H1 (cell line): ENCODE data around the gene SPRYD4. TPM values are rescaled to one million over a fixed set of nuclear protein-coding genes. Genes with fewer than 3 reads are reported as not detected.
A peak's percentile ranks its signal among the peaks of the same experiment; 100 is the strongest.

Experiments used
- BCL11A ChIP-seq, 2 experiments: IDR thresholded peaks; one replicate each; pipeline ENCODE4 v1.6.1; 2011; ENCODE audit warnings: low read depth in 2 of 2, low read length in 2 of 2, mild to moderate bottlenecking in 2 of 2
- CBX8 ChIP-seq: fragments of 300-800, 300-1000 bp; sonication (generic); IDR thresholded peaks from 2 replicates; pipeline ENCODE4 v1.7.1; 2016; ENCODE audit warnings: low read depth, low read length, borderline replicate concordance
- CTBP2 ChIP-seq: IDR thresholded peaks from 2 replicates; pipeline ENCODE4 v1.7.0; 2011; ENCODE audit warnings: borderline replicate concordance, mild to moderate bottlenecking, moderate library complexity, mixed read lengths, low read length; ENCODE audit not compliant: insufficient read depth, insufficient read length
- EGR1 ChIP-seq: IDR thresholded peaks from 2 replicates; pipeline ENCODE4 v1.6.1; 2011; ENCODE audit warnings: low read depth, low read length, borderline replicate concordance
- FOSL1 ChIP-seq: IDR thresholded peaks from 2 replicates; pipeline ENCODE4 v1.6.1; 2011; ENCODE audit warnings: mild to moderate bottlenecking, low read depth, low read length, moderate library complexity; ENCODE audit not compliant: insufficient read depth
- JUN ChIP-seq: IDR thresholded peaks from 2 replicates; pipeline ENCODE4 v1.6.1; 2011; ENCODE audit warnings: low read depth, mild to moderate bottlenecking, improper control_type of control experiment, low read length
- JUND ChIP-seq: IDR thresholded peaks from 2 replicates; pipeline ENCODE4 v1.6.1; 2011; ENCODE audit warnings: mild to moderate bottlenecking, improper control_type of control experiment, low read length
- MAFK ChIP-seq: IDR thresholded peaks from 2 replicates; pipeline ENCODE4 v1.6.1; 2012; ENCODE audit warnings: low read depth, mild to moderate bottlenecking, improper control_type of control experiment, low read length
- MAX ChIP-seq: IDR thresholded peaks from 2 replicates; pipeline ENCODE4 v1.6.1; 2012; ENCODE audit warnings: inconsistent platforms
- NRF1 ChIP-seq: IDR thresholded peaks from 2 replicates; pipeline ENCODE4 v1.6.1; 2011; ENCODE audit warnings: mild to moderate bottlenecking, low read depth, low read length, improper control_type of control experiment
- PHF8 ChIP-seq: fragments of 200-600 bp; sonication (generic); conservative IDR thresholded peaks from 2 replicates; pipeline ENCODE4 v1.7.1; 2012; ENCODE audit warnings: low read depth, mild to moderate bottlenecking, inconsistent platforms, low read length, moderate library complexity
- POLR2A ChIP-seq, 2 experiments: IDR thresholded peaks; 1 replicate in 1 of 2; 2 replicates in 1 of 2; pipeline ENCODE4 v1.6.1; 2011; ENCODE audit warnings: low read depth in 2 of 2, low read length in 2 of 2, mild to moderate bottlenecking in 2 of 2; ENCODE audit errors: control extremely low read depth in 1 of 2
- RAD21 ChIP-seq, 2 experiments: IDR thresholded peaks in 1 of 2; conservative IDR thresholded peaks in 1 of 2; 2 replicates each; pipeline ENCODE4 v1.6.1; 2011; ENCODE audit warnings: low read depth in 2 of 2, low read length in 2 of 2, improper control_type of control experiment in 1 of 2, inconsistent platforms in 1 of 2, mild to moderate bottlenecking in 1 of 2, moderate library complexity in 1 of 2
- RBBP5 ChIP-seq: IDR thresholded peaks from 2 replicates; pipeline ENCODE4 v1.7.1; 2012; ENCODE audit warnings: low read depth, mild to moderate bottlenecking, inconsistent platforms, low read length, moderate library complexity, borderline replicate concordance
- SAP30 ChIP-seq: fragments of 300-600 bp; sonication (generic); IDR thresholded peaks from 2 replicates; pipeline ENCODE4 v1.7.1; 2012; ENCODE audit warnings: low read length, moderate library complexity, mild to moderate bottlenecking, inconsistent platforms; ENCODE audit not compliant: insufficient read depth, insufficient replicate concordance
- SIN3A ChIP-seq, 2 experiments: IDR thresholded peaks in 1 of 2; conservative IDR thresholded peaks in 1 of 2; 2 replicates each; pipeline ENCODE4 v1.6.1; 2011 to 2012; ENCODE audit warnings: low read length in 2 of 2, improper control_type of control experiment in 1 of 2, low read depth in 1 of 2, mild to moderate bottlenecking in 1 of 2
- SIX5 ChIP-seq: IDR thresholded peaks from 2 replicates; pipeline ENCODE4 v1.6.1; 2011; ENCODE audit warnings: mild to moderate bottlenecking, low read depth, low read length
- SP2 ChIP-seq: IDR thresholded peaks from 2 replicates; pipeline ENCODE4 v1.6.1; 2012; ENCODE audit warnings: mild to moderate bottlenecking, low read length, inconsistent platforms
- SP4 ChIP-seq: IDR thresholded peaks from 2 replicates; pipeline ENCODE4 v1.6.1; 2012; ENCODE audit warnings: low read length, inconsistent platforms
- TAF7 ChIP-seq: optimal IDR thresholded peaks from 2 replicates; pipeline ENCODE3; 2011; ENCODE audit warnings: low read depth, mild to moderate bottlenecking, inconsistent platforms, low read length, moderate library complexity, borderline replicate concordance
- TEAD4 ChIP-seq: IDR thresholded peaks from 2 replicates; pipeline ENCODE4 v1.6.1; 2012; ENCODE audit warnings: low read depth, low read length, inconsistent platforms, mixed read lengths
- USF2 ChIP-seq: IDR thresholded peaks from 2 replicates; pipeline ENCODE4 v1.6.1; 2011; ENCODE audit warnings: low read length, improper control_type of control experiment
- YY1 ChIP-seq: IDR thresholded peaks from 2 replicates; pipeline ENCODE4 v1.6.1; 2011; ENCODE audit warnings: low read depth, mild to moderate bottlenecking, low read length
- polyA plus RNA-seq, 7 experiments: library from polyadenylated mRNA; depleted of rRNA in 3 of 7; stranded (reverse) in 5 of 7; unstranded in 2 of 7; fragments of >200 nt in 5 of 7; fragments of 200-250 nt in 2 of 7; gene quantifications; 1 replicate in 5 of 7; 2 replicates in 1 of 7; 4 replicates in 1 of 7; pipeline versions ENCODE4 v1.2.1 to v1.2.3, GENCODE V29; 2011 to 2013; ENCODE audit warnings: missing spikeins in 2 of 7, mixed read lengths in 2 of 7
- total RNA-seq: library from RNA; stranded (reverse); fragmentation: NEBNext Ultra II Directional; extraction: Animal tissue kit (Norgen Biotek cat#: 25700); gene quantifications from 2 replicates; pipeline ENCODE4 v1.2.1, GENCODE V29; 2021

SPRYD4 gene
- total and polyA plus RNA-seq, 2 of the 8 experiments (the other 6 are each of a cell fraction or from before 2014, with no cell fraction given) = 4.3 to 5.3 TPM

- TF ChIP-seq SIN3A (conservative IDR thresholded peaks at IDR 0.05 in 1 of 2, IDR thresholded peaks at IDR 0.05 in 1 of 2; ENCODE audit: low read depth in 1 of 2, low read length in 2 of 2) (peak; percentile 41 to 84; a peak in 2 of 4 replicates), MAFK (no peak), RBBP5 (peak; percentile 84; the same call in 1 of the 2 replicates), YY1 (no peak), EGR1 (no peak), MAX (peak; percentile 86), SP4 (peak; percentile 75; the same call in 1 of the 2 replicates), CTBP2 (no peak), USF2 (peak; percentile 85), JUN (0 out of 2 replicates have a peak, but pooled peaks have one; percentile 10), JUND (no peak), PHF8 (peak; percentile 96), TEAD4 (peak; percentile 49), FOSL1 (no peak), CBX8 (no peak), BCL11A (IDR thresholded peaks at IDR 0.05; ENCODE audit: low read depth in 2 of 2, low read length in 2 of 2) (no peak), TAF7 (peak; percentile 88), NRF1 (peak; percentile 42), SAP30 (no peak), RAD21 (IDR thresholded peaks at IDR 0.05 in 1 of 2, conservative IDR thresholded peaks at IDR 0.05 in 1 of 2; ENCODE audit: low read depth in 2 of 2, low read length in 2 of 2) (peak in 1 of 2 experiments; percentile 0; a peak in 1 of 4 replicates), SP2 (no peak), SIX5 (no peak), POLR2A (IDR thresholded peaks at IDR 0.05; ENCODE audit: control extremely low read depth in 1 of 2, low read depth in 2 of 2, low read length in 2 of 2) (peak; percentile 94 to 95)
Observed at GRCh38 chr12:56448860-56449621, 19.3 kb upstream of the SPRYD4 start, which contains the start of gene TIMELESS (continued).
